Osteocyte (in vitro differentiated cells): ENCODE data around the gene MIXL1. TPM values are rescaled to one million over a fixed set of nuclear protein-coding genes. Genes with fewer than 3 reads are reported as not detected.

ENCODE experiments used
- DNase-seq: peaks from one replicate; pipeline ENCODE4 v3.0.0; 2021; ENCODE audit warnings: mixed read lengths; ENCODE audit not compliant: unreplicated experiment; ENCODE audit errors: extremely low spot score
- H3K27ac Mint-ChIP-seq: one replicate; pipeline ENCODE4 v1.8.0; 2021; ENCODE audit warnings: mild to moderate bottlenecking, mixed read lengths; ENCODE audit not compliant: unreplicated experiment
- H3K27me3 Mint-ChIP-seq: one replicate; pipeline ENCODE4 v1.8.0; 2021; ENCODE audit warnings: mixed read lengths; ENCODE audit not compliant: unreplicated experiment
- H3K36me3 Mint-ChIP-seq: one replicate; pipeline ENCODE4 v1.8.0; 2021; ENCODE audit warnings: mixed read lengths; ENCODE audit not compliant: unreplicated experiment
- H3K4me1 Mint-ChIP-seq: one replicate; pipeline ENCODE4 v1.8.0; 2021; ENCODE audit warnings: mixed read lengths; ENCODE audit not compliant: unreplicated experiment
- H3K4me3 Mint-ChIP-seq: one replicate; pipeline ENCODE4 v1.8.0; 2021; ENCODE audit warnings: mild to moderate bottlenecking, moderate library complexity, mixed read lengths; ENCODE audit not compliant: unreplicated experiment
- H3K9me3 Mint-ChIP-seq: one replicate; pipeline ENCODE4 v1.8.0; 2021; ENCODE audit warnings: mixed read lengths; ENCODE audit not compliant: unreplicated experiment
- total RNA-seq: library from RNA; stranded (reverse); gene quantifications from 2 replicates; pipeline ENCODE4 v1.2.1, GENCODE V29; 2021
- TF ChIP-seq, protein P1 (sequence below): fragments of 200-600 bp; sonication (generic); IDR thresholded peaks from 2 replicates; pipeline ENCODE4 v1.5.0; 2021; ENCODE audit warnings: antibody characterized with exemption, mild to moderate bottlenecking, moderate library complexity

The MIXL1 gene
- total RNA-seq, 1 donor from 2014 or later, result not detected

DNA sequence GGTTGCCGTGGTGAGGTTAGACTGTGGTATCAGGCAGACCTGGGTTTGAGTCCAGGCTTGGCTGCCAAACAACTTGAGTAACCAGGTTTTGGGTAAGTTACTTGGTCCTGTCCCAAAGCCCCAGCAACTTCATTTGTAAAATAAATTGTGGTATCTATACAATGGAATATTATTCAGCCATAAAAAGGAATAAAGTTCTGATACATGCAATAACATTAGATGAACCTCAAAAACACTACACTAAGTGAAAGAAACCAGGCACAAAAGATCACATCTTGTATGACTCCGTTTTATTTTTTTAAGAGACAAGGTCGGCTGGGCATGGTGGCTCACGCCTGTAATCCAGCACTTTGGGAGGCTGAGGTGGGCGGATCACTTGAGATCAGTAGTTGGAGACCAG, 16.4 kb upstream of the MIXL1 start:
- Mint-ChIP-seq H3K27ac (no peak overlapping the region), H3K4me1 (no peaks in the 10 kb centered on the region), H3K27me3 (peaks cover 25% of the 10 kb centered on the region), H3K4me3 (no peak overlapping the region), H3K36me3 (no peaks in the 10 kb centered on the region), H3K9me3 (no peaks in the 10 kb centered on the region)
- TF ChIP-seq, protein P1, sequence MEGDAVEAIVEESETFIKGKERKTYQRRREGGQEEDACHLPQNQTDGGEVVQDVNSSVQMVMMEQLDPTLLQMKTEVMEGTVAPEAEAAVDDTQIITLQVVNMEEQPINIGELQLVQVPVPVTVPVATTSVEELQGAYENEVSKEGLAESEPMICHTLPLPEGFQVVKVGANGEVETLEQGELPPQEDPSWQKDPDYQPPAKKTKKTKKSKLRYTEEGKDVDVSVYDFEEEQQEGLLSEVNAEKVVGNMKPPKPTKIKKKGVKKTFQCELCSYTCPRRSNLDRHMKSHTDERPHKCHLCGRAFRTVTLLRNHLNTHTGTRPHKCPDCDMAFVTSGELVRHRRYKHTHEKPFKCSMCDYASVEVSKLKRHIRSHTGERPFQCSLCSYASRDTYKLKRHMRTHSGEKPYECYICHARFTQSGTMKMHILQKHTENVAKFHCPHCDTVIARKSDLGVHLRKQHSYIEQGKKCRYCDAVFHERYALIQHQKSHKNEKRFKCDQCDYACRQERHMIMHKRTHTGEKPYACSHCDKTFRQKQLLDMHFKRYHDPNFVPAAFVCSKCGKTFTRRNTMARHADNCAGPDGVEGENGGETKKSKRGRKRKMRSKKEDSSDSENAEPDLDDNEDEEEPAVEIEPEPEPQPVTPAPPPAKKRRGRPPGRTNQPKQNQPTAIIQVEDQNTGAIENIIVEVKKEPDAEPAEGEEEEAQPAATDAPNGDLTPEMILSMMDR, result no peak
- no peak for DNase-seq

DNA sequence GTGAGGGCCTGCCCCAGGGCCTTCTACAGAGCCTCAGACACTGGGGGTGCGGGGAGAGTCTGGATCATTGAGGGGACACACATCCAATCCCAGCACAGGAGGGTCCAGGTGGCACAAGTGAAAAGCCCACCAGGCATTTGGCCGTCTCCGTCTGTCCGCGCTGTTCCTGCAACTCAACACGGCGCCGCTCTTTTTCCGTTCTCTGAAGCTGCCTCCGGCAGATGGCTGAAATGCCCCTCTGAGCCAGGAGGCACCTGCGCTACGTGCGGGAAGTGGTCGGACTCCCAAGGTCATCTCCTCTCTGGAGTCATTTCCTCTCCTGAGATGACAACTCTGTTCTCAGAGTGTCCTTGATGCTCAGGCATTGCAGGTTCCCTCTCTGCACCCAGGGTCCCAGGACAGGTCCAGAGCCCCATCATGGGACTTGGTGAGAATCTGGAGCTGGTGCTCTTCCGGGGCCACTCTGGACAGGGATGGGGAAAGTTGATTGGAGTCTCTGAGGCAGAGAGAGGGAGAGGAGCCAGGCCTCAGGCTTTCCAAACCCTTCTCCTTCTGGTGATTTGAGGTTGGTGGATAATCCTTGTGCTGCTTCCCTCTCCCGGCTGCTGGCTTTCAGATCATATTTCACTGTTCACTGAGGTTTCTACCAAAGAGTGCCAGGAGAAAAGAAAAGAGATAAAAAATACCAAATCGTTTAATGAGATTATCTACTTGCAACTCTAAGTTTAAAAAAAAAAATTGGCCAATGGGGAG, 14.0 kb upstream of the MIXL1 start:
- Mint-ChIP-seq H3K4me1 (no peaks in the 10 kb centered on the region), H3K9me3 (no peaks in the 10 kb centered on the region), H3K36me3 (no peaks in the 10 kb centered on the region), H3K27ac (no peak overlapping the region), H3K4me3 (no peak overlapping the region), H3K27me3 (peaks cover 11% of the 10 kb centered on the region)
- DNase-seq, result no peak
- TF ChIP-seq, protein P1, result no peak

DNA sequence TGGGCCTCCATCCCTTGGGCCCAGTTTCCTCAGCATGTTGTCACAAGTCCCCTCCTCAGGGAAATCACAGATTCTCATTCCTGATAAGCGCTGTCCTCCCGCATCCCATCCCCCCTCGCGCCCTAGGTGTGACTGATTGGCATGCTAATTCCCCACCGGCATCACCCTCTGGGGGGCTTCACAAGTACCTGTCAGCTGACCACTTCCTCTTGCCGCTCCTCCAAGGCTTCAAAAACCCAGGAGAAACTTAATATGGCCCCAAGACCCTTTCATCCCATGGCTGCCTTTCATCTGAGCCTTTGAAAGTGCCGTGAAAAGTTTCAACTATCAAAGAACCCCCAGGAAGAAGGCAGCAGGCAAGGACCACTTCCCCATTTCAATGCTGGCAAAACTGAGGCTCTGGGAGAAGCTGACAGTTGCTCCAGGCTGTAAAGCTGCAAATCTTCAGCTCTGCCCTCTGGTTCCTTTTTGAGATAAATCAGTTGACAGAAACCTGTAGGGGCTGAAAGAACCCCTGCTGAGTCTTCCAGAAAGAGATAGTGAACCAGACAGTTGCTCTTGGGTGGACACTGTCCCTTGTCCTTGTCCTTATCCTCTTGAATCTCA, 12.8 kb upstream of the MIXL1 start:
- Mint-ChIP-seq H3K27ac (no peak overlapping the region), H3K9me3 (no peaks in the 10 kb centered on the region), H3K27me3 (peaks cover 11% of the 10 kb centered on the region), H3K4me3 (no peak overlapping the region), H3K4me1 (no peaks in the 10 kb centered on the region), H3K36me3 (no peaks in the 10 kb centered on the region)
- TF ChIP-seq, protein P1, result no peak
- no peak for DNase-seq

DNA sequence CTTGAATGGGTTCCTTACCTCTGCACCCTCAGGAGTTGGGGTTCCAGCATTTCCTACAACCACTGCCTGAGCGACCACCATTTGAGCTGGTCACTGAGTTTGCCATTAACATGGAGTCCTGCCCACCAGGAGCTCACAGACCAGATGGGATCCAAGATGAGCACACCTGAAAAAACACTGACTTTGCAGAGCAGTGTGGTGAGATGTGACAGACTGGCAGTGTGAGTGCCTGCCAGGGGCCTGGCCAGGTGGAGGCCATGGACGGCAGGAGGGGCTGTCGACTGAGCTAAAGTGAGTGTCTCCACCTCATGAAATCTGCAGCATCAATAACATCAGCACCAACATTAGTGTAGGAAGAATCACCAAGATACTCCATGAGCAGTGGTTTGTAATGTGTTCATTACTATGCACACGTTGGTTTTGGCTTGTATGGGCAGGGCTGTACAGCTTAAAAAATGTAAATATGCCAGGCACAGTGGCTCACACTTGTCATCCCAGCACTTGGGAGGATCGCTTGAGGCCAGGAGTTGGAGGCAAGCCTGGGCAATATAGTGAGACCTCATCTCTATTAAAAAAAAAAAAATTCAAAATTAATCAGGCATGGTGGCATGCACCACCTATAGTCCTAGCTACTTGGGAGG, 12.2 kb upstream of the MIXL1 start:
- no peak for DNase-seq
- Mint-ChIP-seq H3K4me1 (no peaks in the 10 kb centered on the region), H3K27me3 (peaks cover 11% of the 10 kb centered on the region), H3K36me3 (no peaks in the 10 kb centered on the region), H3K27ac (no peak overlapping the region), H3K9me3 (no peaks in the 10 kb centered on the region), H3K4me3 (no peak overlapping the region)
- TF ChIP-seq, protein P1, result no peak

DNA sequence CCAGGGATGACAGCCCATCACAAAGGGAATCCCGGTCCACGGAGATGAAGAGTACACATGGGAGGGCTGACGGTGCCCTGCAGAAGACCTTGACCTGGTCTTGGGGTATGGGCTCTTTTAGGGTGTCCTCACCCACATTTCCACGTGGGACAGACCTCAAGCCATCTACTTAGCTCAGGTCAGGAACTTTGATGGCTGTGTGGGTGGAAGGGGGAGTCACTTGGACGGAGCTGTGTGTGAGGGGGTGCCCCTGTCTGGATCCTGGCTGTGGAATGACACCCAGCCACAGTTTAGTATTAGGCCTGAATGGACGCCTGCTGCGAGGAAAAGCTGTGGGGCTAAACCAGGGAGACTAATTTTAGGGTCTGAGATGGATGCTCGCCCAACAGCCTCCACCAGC, 10.9 kb upstream of the MIXL1 start:
- no peaks in the 10 kb centered on the region for H3K4me1 Mint-ChIP-seq
- H3K4me3 Mint-ChIP-seq, result no peak overlapping the region
- H3K27me3 Mint-ChIP-seq, result peaks cover 7% of the 10 kb centered on the region

More for the DNA sequence above, 10.9 kb upstream of the MIXL1 start:
- TF ChIP-seq, protein P1, result no peak
- no peak for DNase-seq
- Mint-ChIP-seq H3K36me3 (no peaks in the 10 kb centered on the region), H3K9me3 (no peaks in the 10 kb centered on the region), H3K27ac (no peak overlapping the region)
